NCI-H1092 treated with DMSO at 0.1 percent for 48 hours (cell line): ENCODE results near the gene TDG.
A peak's percentile ranks its signal among the peaks of the same experiment; 100 is the strongest.
"Not testable (repeated sequence)": the region's sequence is repeated elsewhere in the genome, so short reads cannot be mapped to it uniquely, and the experiment has no call there.

ENCODE experiments used
- DNase-seq: peaks from one replicate; lab custom pipeline; 2025; lab: John Stamatoyannopoulos, UW

TDG gene

GRCh38 chr12:103960616-103961227 is 5.0 kb upstream of the TDG start:
- DNase-seq = no peak

- no peak for DNase-seq
Observed at GRCh38 chr12:103962493-103962892, 3.2 kb upstream of the TDG start.

DNA sequence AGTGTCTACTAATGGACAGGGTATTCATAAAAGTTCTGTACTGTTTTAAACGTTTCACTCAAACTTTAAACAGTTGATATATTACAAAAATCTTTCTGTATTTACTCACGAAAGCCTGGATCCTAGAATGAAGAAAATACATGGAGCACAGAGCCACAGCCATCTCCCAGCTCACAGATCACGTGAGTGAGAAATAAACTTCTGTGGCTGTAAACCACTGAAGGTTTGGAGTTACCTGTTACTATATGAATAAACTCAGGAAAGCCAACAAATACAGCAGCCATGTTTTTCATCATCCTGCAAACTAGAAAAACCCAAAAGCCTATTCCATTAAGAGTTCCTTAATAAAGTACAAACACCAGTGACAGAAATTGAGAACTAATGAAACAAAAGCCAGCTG is 867 bp upstream of the TDG start:
- DNase-seq = no peak

DNA sequence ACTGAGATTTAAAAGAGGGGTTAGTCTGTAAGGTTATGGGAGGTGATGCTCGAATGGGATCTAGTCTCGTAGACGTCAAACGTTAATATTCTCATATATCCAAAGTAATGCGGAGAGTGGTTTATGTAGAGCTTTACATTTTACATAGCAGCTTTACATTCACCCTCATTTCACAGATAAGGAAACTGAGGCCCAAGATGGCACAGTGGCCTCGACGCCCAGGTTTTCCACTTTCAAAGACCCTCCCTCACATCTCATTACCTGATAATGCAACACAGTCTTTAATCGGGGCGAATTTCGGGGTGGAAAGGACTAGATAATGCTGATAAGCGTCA is 450 bp upstream of the TDG start:
- no peak for DNase-seq

DNA sequence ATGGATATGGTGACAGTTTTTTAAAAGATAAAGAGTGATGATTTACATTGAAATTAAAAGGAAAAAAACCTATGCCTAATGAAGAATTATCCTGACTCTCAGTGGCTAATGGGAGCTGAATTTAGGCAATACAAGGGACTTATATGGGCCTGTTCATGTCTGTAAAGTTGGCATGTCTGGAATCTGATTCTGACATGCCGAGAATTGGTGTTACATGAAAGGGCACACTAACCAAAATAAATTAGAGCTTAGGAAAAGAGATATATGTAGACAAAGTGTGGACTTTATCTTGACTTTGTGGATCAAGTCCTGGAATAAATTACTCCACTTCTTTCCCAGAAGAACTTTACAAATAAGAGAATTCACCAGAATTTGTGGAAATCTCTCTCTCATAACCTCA is 1.1 kb downstream of the TDG start:
- DNase-seq = no peak

DNA sequence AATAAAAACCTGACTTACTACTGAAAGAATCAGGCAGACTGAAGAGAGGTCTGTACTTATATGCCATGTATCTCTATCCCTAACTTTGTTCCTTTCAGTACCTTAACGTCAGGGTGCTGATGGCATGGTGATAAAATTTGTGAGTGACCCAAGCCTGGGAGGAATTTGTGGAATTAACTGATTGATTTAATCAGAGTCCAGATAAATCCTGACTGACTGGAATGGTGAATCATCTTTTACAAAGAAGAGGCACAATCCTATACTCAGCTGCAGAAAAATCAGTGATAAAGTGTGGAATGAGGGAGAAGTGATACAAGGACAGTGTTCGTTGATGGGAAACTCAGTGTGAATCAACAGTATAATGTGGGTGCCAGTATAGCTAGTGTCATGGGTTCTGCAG is 3.7 kb downstream of the TDG start:
- DNase-seq = no peak

GRCh38 chr12:103973909-103974308 is 8.2 kb downstream of the TDG start:
- DNase-seq = no peak

DNA sequence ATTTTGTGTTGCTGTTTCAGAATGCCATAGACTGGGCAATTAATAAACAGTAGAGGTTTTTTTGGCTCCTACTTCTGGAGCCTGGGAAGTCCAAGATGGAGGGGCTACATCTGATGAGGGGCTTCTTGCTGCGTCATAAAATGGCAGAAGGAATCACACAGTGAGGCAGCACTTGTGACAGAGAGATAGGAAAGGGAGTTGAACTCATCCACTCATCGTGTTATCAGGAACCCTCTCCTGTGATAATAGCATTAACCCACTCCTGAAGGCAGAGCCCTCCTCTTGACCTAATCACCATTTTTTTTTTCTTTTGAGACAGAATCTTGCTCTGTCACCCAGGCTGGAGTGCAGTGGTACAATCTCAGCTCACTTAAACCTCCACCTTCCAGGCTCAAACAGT is 9.7 kb downstream of the TDG start:
- DNase-seq = no peak

DNA sequence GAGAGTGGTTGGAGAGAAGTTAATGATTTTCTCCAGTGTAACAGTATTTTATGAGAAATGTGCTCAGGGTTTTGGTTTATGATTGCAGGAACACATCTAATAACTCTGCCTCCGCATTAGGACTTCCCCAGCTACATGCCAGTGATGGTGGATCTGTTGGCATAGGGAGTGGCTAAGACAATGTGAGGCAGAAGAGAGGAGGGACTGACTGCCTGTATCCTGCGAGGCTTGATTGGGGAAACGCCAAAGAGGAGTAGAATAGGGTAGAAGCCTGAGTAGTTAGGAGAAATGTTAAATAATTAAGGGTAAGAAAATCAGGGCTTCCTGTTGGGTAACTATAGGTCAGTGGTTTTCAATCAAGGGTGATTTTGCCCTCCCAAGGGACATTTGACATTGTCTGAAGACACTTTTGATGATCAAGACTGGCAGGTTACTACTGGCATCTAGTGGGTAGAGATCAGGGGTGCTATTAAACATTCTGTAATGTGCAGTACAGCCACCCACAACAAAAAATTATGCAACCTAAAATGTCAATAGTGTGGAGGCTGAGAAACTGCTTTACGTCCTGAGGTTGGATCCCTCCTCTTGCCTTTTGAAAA is 12.8 kb downstream of the TDG start:
- no peak for DNase-seq

DNA sequence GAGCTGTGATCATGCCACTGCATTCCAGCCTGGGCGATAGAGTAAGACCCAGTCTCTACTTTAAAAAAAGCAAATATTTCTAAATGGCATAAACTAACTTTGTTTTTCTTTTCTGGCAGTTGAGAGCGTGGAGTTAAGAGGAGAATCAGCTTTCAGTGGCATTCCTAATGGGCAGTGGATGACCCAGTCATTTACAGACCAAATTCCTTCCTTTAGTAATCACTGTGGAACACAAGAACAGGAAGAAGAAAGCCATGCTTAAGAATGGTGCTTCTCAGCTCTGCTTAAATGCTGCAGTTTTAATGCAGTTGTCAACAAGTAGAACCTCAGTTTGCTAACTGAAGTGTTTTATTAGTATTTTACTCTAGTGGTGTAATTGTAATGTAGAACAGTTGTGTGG is 21.2 kb downstream of the TDG start:
- no peak for DNase-seq

DNA sequence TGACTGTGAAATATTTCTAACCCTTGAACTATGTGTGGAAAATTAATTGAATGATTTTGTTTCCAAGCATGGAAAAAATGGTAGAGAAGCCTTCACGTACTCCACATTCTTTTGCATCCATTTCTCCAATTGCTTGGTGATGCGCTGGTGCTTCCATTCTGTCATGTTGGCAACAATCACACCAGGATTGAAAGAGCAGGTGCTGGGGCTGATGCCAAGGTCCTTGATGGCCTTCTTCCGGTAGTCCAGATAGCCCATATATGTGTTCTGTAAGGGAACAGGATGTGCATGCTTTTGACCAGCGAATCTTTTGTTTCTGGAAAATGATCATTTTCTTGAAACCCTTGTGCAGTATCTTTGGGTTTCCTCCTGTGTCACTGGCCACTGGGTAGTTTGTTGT is 28.6 kb downstream of the TDG start:
- DNase-seq = peak; percentile 35

DNA sequence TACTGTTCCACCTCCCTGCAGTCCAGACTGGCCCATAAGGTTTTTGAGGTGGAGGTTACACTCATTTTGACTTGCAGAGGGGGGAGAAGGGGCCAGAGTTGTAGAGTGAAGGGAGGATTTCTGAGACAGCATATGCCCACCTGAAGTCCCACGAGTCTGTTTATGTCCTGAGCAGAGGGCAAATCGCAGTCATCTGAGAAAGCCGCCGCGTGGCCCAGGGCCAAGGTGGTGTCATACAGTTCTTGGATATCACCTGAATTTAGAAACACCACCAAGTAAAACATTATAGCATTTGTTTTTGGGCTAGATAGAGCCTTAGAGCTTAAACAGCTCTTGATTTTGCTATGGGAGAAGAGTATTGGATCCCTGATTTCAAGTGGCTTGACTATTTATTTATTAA is 30.9 kb downstream of the TDG start:
- no peak for DNase-seq

GRCh38 chr12:103997286-103997900 is 31.7 kb downstream of the TDG start:
- no peak for DNase-seq

DNA sequence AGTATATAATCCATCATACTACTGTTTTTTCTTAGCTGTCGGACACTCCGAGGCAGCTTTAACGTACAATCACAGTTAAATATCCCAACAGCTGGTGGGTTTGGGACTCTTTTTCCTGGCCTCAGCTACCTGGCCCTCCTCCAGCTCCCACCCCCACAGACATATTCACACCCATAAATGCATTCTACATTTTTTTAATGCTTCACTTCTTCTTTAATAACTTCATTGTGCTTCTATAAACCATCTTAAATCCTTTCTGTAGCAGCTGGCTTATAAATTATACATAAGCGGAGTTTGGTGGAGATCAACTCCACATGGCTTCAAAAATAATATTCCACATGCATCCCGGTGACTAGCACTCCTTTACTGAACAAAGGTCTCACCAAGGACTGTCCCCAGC is 33.3 kb downstream of the TDG start:
- no peak for DNase-seq

- no peak for DNase-seq
Observed at GRCh38 chr12:104000807-104001434, 35.2 kb downstream of the TDG start.

DNA sequence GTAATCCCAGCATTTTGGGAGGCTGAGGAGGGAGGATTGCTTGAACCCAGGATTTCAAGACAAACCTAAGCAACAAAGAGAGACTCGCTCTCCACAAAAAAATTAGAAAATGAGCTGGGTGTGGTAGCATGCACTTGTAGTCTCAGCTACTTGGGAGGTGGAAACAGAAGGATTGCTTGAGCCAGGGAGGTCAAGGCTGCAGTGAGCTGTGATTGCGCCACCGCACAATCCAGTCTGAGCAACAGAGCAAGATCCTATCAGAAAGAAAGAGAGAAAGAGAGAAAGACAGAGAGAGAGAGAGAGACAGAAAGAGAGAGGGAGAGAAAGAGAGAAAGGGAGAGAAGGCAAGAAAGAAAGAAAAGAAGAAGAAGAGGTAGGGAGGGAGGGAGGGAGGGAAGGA is 37.0 kb downstream of the TDG start:
- no peak for DNase-seq

GRCh38 chr12:104003596-104003995 is 37.9 kb downstream of the TDG start:
- no peak for DNase-seq

DNA sequence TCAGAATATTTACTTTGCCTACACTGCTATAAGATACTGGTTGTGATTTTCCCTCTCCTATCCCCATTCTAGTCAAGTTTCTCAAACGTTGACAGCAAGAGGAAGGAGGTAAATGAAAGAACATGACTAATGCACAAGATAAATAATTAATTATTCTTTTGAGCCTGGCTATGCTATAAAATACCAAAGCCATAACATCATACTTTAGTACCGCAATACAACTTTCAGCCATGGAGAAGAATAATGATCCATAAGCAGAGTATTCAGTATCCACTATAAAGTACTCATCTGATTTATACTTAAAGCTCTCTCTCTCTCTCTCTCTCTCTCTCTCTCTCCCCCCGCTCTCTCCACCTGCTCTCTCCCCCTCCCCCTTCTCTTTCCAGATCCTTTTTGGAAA is 41.3 kb downstream of the TDG start:
- DNase-seq = no peak

DNA sequence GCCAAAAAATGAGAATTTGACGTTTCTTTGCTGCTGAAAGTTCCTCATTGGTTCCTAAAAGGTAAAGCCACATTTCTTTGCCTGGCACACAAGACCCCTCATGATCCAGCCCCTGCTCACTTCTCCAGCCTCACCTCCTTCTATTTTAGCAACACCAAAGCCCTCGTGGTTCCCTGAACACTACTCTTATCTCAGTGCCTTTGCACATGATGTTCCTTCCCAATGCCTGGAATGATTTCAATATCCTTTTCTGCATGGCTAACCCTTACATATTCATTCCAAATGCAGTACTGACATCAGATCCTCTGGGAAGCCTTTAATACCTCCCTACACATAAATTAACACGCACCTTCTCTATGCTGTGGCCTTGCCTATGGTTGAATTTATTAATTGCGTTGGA is 44.4 kb downstream of the TDG start:
- no peak for DNase-seq

- no peak for DNase-seq
Observed at GRCh38 chr12:104010606-104011169, 45.0 kb downstream of the TDG start.

DNA sequence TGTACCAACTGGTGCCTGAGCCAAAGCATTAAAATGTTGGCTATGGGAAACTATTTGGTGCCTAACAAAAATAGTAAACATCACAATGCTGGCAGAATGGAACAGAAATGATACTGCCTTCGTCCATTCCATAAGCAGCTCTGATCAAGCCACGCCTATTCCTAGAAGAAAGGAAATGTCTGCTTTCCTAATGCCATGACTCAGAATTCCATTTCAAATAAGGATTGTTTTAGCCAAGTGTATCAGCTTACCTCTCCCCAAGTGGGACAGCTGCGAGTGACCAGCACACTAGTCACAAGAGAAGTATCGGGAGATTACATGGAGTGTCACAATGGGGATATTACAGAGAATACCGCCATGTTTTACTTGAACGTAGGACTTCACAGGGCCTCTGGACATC is 45.6 kb downstream of the TDG start:
- no peak for DNase-seq

DNA sequence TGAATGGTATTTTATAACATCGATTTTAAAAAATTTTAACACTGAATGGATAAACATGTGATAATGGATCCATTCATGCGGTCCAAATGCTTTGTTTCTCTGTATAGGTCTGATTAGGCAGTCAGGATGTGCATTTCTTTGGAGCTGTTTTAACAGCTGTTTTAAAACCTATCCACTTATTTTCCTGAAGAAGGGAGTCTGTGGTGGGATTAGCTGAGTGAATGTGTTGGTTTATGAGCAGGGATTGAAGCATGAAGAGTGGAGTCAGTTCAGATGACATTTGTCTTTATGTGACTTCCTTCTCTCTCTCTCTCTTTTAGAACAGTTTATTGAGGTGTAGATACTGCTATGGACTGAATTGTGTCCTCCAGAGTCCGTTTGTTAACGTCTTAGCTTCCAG is 46.7 kb downstream of the TDG start:
- DNase-seq = no peak

DNA sequence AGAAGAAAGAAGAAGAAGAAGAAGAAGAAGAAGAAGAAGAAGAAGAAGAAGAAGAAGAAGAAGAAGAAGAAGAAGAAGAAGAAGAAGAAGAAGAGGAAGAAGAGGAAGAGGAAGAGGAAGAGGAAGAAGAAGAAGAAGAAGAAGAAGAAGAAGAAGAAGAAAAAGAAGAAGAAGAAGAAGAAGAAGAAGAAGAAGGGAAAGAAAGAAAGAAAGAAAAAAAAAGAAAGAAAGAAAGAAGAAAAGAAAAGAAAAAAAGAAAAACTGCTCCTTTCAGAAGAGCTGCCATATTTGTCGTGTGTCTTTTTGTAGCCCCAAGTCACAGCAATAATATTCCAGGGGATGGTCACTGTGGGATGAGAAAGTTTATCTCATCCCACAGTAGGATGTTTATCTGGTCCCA is 56.2 kb downstream of the TDG start:
- DNase-seq = not testable (repeated sequence)
